GM19395 (cell line): ENCODE results near the gene TMEM60.
"Not testable (repeated sequence)": the region's sequence is repeated elsewhere in the genome, so short reads cannot be mapped to it uniquely, and the experiment has no call there.

ENCODE experiments used
- ATAC-seq: cut with Tn5 transposase; IDR thresholded peaks from one replicate; pipeline ENCODE4 v1.9.1; 2021; ENCODE audit warnings: mild to moderate bottlenecking, moderate library complexity; ENCODE audit not compliant: unreplicated experiment

TMEM60 gene

GRCh38 chr7:77798394-77799077 is at the start of gene TMEM60, which contains the start of gene PHTF2:
TSS of gene TMEM60 (minus strand) at chr7:77798434. CDS start at chr7:77794373, 4,061 bp downstream.
TSS of gene PHTF2 (plus strand) at chr7:77798773.
- ATAC-seq = peak; percentile 95

DNA sequence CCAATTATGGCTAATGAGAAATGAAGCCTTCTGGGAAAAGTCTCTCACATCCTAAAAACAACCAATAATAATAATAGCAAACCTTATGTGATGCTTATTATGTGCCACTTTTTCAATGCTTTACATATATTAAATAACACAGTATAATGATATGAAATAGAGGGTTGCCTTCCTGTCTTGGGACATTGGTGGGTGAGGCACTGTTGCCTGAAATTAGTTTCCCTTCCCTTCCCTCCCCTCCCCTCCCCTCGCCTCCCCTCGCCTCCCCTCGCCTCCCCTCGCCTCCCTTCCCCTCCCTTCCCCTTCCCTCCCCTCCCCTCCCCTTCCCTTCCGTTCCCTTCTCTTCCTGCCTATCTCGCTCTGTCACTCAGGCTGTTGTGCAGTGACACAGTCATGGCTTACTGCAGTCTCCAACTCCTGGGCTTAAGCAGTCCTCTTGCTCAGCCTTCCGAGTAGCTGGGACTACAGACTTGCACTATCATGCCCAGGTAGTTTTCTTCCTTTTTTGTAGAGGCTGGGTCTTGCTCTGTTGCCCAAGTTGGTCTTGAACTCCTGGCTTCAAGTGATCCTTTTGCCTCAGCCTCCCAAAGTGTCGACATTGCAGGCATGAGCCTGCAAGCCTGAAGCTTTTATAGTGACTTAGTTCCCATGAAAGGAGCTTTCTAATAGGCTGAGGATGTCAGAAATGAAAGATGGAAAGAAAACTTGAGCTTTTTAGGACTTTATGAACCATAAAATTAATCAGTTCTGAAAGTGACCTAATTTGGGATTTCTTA is 48.3 kb upstream of the TMEM60 start:
- ATAC-seq = no peak

- no peak for ATAC-seq
These were observed 45.0 kb upstream of the TMEM60 start for GRCh38 chr7:77843194-77843593.

- ATAC-seq = no peak
These were observed 41.7 kb upstream of the TMEM60 start for GRCh38 chr7:77839919-77840318.

DNA sequence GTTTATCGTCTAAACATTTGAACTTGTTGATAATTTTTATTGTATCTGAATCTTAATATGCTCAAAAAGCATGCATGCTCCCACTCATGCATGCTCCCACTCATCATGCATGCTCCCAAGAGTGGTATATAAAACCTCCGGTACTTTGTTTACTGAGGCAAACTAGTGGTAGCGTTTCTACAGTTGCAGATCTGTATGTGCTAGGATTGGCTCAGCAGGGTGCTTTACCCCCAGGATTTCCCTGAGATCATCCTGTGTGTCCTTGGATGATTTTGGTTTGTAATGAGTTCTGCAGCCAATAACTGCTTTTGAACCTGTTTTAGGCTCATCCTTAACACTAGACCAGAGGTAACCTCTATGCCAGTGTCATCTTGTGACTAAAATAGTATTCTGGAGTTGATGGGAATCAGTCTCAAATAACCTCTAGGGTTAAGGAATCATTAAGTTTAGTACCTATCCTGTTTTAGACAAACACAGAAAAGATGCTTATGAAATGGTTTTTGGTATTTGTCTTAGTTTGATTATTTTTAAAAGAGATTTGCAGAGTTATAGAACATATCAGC is 40.8 kb upstream of the TMEM60 start:
- ATAC-seq = no peak

DNA sequence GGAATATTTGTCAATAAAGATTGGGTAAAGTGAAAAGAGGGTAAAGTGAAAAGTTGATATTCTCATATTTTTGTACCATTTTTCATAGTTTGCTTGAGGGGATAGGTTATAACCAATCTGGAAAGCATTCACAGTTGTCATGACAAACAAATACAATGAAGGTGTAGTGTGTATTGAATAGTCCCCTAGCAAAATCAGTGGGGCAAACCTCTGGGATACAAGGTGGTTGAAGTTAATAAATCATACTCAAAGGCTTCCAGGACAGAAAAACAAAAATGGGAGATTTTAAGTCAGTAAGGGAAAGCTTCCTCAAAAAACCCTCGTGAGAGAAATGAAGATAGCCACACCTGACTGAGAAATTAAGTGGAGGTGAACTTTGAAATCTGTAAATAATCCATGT is 39.7 kb upstream of the TMEM60 start:
- no peak for ATAC-seq

- ATAC-seq = no peak
These were observed 39.0 kb upstream of the TMEM60 start for GRCh38 chr7:77837275-77837674.

DNA sequence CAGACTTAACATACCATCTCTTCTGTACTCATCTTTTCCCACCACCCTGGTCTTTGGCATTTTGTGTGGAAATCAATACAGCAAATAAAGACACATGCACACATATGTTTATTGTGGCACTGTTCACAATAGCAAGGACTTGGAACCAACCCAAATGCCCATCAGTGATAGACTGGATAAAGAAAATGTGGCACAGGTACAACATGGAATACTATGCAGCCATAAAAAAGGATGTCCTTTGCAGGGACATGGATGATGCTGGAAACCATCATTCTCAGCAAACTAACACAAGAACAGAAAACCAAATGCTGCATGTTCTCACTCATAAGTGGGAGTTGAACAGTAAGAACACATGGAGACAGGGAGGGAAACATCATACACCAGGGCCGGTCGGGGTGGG is 38.2 kb upstream of the TMEM60 start:
- ATAC-seq = not testable (repeated sequence)

DNA sequence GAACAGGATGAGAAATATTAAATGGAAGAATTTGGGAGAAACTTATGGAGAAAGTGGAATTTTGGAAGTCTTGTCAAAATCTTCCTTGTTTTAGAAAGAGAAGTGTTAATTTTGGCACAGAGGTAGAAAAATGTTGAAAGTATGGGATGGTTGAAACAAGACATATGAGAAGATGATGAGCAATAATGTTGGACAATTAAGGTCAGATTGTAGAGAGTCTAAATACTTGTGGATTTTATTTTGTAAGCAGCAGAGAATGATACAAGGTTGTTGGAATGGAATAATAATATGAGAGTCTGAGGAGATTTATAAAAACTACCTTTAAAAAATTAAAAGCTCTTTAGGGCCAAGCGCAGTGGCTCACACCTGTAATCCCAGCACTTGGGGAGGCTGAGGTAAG is 34.9 kb upstream of the TMEM60 start:
- no peak for ATAC-seq

- no peak for ATAC-seq
These were observed 33.7 kb upstream of the TMEM60 start for GRCh38 chr7:77831953-77832352.

- ATAC-seq = no peak
These were observed 33.2 kb upstream of the TMEM60 start for GRCh38 chr7:77831481-77831880.

DNA sequence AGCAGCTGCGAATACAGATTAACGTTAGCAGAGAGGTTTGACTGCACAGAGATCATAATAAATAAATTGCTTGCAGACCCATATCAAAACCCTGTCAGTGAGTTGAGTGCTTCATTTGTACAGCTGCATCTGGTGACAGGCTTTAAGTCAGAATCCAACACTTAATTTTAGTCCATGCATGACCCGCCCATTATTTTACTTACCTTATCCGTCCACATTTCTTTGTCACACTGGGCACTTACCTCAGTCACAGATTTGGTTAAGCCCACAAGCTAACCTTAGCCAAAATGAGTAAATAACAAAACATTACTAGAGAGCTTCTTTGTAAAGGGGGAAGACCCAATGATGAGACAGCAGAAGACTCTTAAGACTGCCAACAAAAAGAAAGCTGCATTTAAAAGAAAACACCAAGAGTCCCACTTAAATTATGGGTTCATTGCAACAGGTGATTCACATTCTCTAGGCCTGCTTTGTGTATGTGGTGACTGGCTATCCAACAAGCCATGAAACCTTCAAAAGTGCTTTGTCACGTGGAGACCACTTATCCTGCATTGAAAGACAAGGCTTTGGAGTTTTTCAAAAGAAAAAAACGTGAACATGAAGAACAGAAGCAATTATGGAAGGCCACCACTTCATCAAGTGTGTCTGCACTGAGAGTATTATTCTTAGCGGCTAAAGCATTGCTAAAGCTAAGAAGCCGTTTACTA is 32.6 kb upstream of the TMEM60 start:
- no peak for ATAC-seq

DNA sequence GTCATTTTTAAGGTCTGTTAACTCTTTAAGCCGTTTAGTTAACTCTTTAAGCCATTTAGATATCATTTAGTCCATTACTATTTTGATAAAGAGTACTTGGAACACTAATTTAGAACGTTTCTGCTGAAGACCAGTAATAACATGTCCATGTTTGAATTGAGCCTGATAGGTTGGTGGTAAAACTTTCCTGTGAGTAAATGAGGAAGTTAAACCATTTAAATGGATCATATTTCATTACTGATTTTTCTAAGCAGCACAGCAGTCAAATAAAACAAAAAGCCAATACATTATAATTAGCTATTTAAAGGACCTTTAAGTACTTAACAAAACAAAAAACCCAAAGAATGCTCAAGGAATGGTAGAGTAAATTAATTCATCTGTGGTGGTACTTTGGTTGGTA is 29.8 kb upstream of the TMEM60 start:
- no peak for ATAC-seq

DNA sequence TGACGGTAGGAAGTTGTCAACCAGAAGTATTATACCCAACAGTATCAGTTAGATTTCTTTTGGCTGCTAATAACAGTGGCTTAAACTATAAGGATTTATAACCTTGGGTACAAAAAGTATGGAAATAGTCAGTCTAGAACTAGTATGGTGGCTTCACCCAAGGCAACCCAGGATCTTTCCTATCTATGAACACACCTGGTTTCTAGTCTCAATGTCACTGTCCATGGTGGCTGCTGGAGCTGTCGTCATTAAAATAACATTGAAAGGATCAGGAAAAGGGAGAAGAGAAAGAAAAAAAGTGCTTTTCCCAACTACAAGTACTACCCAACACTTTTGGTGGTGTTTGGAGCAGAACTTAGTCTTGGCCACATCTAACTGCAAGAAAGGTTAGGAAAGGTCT is 28.1 kb upstream of the TMEM60 start:
- ATAC-seq = no peak

GRCh38 chr7:77825131-77825530 is 26.9 kb upstream of the TMEM60 start:
- no peak for ATAC-seq

DNA sequence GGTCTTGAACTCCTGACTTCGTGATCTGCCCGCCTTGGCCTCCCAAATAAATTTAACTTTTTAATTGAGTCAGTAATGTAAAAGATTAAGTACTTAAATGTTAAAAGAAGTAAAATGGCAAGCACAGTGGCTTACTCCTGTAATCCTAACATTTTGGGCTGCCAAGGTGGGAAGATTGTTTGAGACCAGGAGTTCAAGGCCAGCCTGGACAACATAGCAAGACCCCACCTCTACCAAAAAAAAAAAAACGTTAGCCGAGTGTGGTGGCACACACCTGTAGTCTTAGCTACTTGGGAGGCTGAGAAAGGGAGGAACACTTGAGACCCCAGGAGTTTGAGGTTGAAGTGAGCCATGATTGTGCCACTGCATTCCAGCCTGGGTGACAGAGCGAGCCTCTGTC is 26.4 kb upstream of the TMEM60 start:
- no peak for ATAC-seq

DNA sequence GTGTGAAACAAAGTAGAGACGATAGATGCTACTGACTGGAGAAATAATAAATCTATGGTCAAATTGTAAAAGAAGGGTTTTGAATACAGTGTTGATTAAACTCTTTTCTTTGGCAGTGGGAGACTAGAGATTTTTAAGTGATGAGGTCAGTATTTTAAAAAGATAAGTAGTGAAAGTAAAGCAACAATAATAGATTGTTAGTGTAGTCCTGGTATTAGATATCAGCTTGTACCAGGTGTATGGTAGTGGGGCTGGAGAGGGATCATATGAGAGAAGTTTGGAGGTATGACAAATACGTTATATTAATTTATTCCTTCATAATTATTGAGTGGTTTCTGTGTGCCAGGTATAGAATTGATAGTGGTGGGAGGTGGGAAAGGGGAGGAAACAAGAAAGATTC is 25.6 kb upstream of the TMEM60 start:
- ATAC-seq = peak; percentile 39

DNA sequence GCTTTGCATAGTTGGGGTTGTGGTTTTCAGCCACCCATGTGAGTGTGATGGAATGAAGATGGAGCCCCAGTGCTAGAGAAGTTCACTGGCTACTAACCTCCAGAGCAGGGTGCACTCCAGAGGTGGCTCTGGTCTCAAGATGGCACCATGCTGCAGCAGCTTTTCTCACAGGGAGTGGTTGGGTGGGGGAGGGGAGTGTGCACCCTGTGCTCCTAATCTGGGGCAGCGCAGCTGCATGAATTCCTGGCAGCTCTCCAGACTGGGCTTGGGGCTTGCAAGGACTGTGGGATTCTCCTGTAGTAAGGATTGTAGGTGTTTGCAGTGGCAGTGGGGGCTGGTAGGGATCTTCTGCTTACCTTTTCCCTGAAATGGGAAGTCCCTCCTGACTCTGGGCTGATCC is 24.0 kb upstream of the TMEM60 start:
- ATAC-seq = no peak

DNA sequence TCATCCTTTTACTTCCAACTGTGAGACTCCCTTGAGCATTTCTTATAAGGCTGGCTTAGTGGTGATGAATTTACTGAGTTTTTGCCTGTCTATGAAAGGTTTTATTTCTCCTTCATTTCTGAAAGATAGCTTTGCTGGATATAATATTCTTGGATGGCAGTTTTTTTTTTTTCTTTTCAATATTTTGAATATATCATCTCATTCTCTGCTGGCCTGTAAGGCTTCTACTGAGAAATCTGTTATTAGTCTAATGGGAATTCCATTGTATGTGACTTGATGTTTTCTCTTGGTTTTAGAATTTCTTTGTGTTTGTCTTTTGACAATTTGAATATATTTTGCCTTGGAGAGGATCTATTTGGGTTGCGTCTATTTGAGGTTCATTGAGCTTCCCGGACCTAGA is 22.7 kb upstream of the TMEM60 start:
- no peak for ATAC-seq

DNA sequence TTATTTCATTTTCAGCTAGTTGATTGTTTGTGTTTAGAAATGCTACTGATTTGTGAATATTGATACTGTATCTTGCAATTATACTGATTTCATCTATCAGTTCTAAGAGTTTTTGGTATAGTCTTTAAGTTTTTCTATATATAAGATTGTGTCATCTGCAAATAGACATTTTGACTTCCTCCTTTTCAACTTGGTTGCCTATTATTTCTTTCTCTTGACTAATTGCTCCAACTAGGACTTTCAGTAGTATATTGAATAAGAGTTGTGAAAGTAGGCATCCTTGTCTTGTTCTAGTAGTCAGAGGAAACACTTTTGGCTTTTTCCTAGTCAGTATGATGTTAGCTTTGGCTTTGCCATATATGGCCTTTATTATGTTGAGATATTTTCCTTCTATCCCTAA is 20.8 kb upstream of the TMEM60 start:
- no peak for ATAC-seq

GRCh38 chr7:77813180-77813579 is 14.9 kb upstream of the TMEM60 start:
- ATAC-seq = no peak

GRCh38 chr7:77812290-77812685 is 14.1 kb upstream of the TMEM60 start:
- no peak for ATAC-seq
